Sigmoid colon (tissue), 7 donors: ENCODE data around the gene SLC12A9. TPM values are rescaled to one million over a fixed set of nuclear protein-coding genes. Genes with fewer than 3 reads are reported as not detected.

Experiments
- DNase-seq: peaks from one replicate; pipeline ENCODE4 v3.0.0-alpha.2; 2019
- H3K27ac ChIP-seq, 4 donors: fragments of 200-600 bp; sonication (generic); one replicate each; pipeline ENCODE4 v1.5.1; 2016 to 2019; ENCODE audit warnings: mild to moderate bottlenecking in 1 of 4
- H3K27me3 ChIP-seq, 3 donors: fragments of 200-600 bp; sonication (generic); one replicate each; pipeline ENCODE4 v1.5.1; 2019; ENCODE audit warnings: mild to moderate bottlenecking in 1 of 3
- H3K36me3 ChIP-seq, 4 donors: fragments of 200-600 bp; sonication (generic); one replicate each; pipeline ENCODE4 v1.5.1; 2016 to 2019
- H3K4me1 ChIP-seq, 4 donors: fragments of 200-600 bp; sonication (generic); one replicate each; pipeline ENCODE4 v1.5.1; 2017 to 2019
- H3K4me3 ChIP-seq, 4 donors: fragments of 200-600 bp; sonication (generic); one replicate each; pipeline ENCODE4 v1.5.1; 2017 to 2019; ENCODE audit warnings: mild to moderate bottlenecking in 2 of 4, moderate library complexity in 1 of 4
- H3K9me3 ChIP-seq, 4 donors: fragments of 200-600 bp in 3 of 4; sonication (generic) in 3 of 4; one replicate each; pipeline versions ENCODE4 v1.5.1 to v1.6.1; 2013 to 2019
- CTCF ChIP-seq, 4 experiments: fragments of 450-650 bp in 3 of 4; fragments of 200-600 bp in 1 of 4; IDR thresholded peaks; one replicate each; pipeline ENCODE4 v1.5.1; 2016 to 2019; ENCODE audit warnings: antibody characterized with exemption in 4 of 4, mild to moderate bottlenecking in 3 of 4, moderate library complexity in 2 of 4
- EP300 ChIP-seq, 4 donors: sonication (generic); formaldehyde crosslinking; IDR thresholded peaks; one replicate each; pipeline ENCODE4 v1.6.1; 2017; ENCODE audit warnings: antibody characterized with exemption in 4 of 4
- POLR2A ChIP-seq, 2 donors: fragments of 450-650 bp; IDR thresholded peaks; one replicate each; pipeline ENCODE4 v1.6.1; 2016; ENCODE audit warnings: antibody characterized with exemption in 2 of 2, mild to moderate bottlenecking in 2 of 2, moderate library complexity in 2 of 2
- POLR2AphosphoS5 ChIP-seq, 4 donors: sonication (generic); formaldehyde crosslinking; IDR thresholded peaks; one replicate each; pipeline ENCODE4 v1.6.1; 2017; ENCODE audit warnings: antibody characterized with exemption in 4 of 4
- WGBS, 2 donors: extraction: QIAGEN DNeasy Blood & Tissue Kit; methylation state at CpG; one replicate each; pipeline ENCODE4 v1.1.7; 2013; 5-methylcytosine and 5-hydroxymethylcytosine counted together
- intact Hi-C: fragments of 100-400 bp; cut with DNase I; formaldehyde crosslinking; loops from one replicate; pipeline ENCODE4 v1.15.1; 2023
- polyA plus RNA-seq, 3 donors: library from polyadenylated mRNA; stranded (reverse); fragments of 200-250 nt; gene quantifications; one replicate each; pipeline ENCODE4 v1.2.3, GENCODE V29; 2013
- total RNA-seq, 4 donors: library from RNA; depleted of rRNA; stranded (reverse); fragments of >200 nt; gene quantifications; one replicate each; pipeline ENCODE4 v1.1.0, GENCODE V29; 2016
- donor health status: healthy with polysubstance abuse.
- donor health status: Bipolar disorder and iron deficiency.
- donor health status: healthy.

SLC12A9 gene
- total and polyA plus RNA-seq, 7 donors = 2.5 to 34.2 (median 12.1) TPM

- H3K27me3 ChIP-seq = no peaks in the 10 kb centered on the region
- intact Hi-C loops = no loop called here
- TF ChIP-seq CTCF (IDR thresholded peaks at IDR 0.05) (no peak), POLR2AphosphoS5 (IDR thresholded peaks at IDR 0.05) (peak in 2 of 4 donors; percentile 28 to 55)
- peaks cover 0 to 34% (median 27%) of the 10 kb centered on the region in 4 donors for H3K4me1 ChIP-seq
- WGBS, 2 donors = 27 to 51% methylated on average over 20 of the region's 20 CpGs
- H3K36me3 ChIP-seq = no peaks in the 10 kb centered on the region
- DNase-seq = no peak
- peak overlapping the region; percentile 85 to 92 (median 88) for H3K27ac ChIP-seq
- H3K9me3 ChIP-seq = no peaks in the 10 kb centered on the region
- H3K4me3 ChIP-seq = no peak overlapping the region
Measured at GRCh38 chr7:100829150-100829716, 23.3 kb upstream of the SLC12A9 start.

- intact Hi-C loops = no loop called here
- 77 to 82% methylated on average over 4 of the region's 4 CpGs for WGBS, 2 donors
- no peak for DNase-seq
- no peaks in the 10 kb centered on the region for H3K36me3 ChIP-seq
- TF ChIP-seq CTCF (IDR thresholded peaks at IDR 0.05) (no peak), POLR2AphosphoS5 (IDR thresholded peaks at IDR 0.05) (no peak), EP300 (IDR thresholded peaks at IDR 0.05) (no peak), POLR2A (IDR thresholded peaks at IDR 0.05) (no peak)
- no peak overlapping the region for H3K27ac ChIP-seq
- no peaks in the 10 kb centered on the region for H3K27me3 ChIP-seq
- no peaks in the 10 kb centered on the region for H3K9me3 ChIP-seq
- H3K4me1 ChIP-seq = peaks cover 0 to 22% (median 15%) of the 10 kb centered on the region in 4 donors
- H3K4me3 ChIP-seq = no peak overlapping the region
Measured at GRCh38 chr7:100830396-100830795, 22.1 kb upstream of the SLC12A9 start.

- peaks cover 0 to 22% (median 13%) of the 10 kb centered on the region in 4 donors for H3K4me1 ChIP-seq
- no peaks in the 10 kb centered on the region for H3K27me3 ChIP-seq
- no peaks in the 10 kb centered on the region for H3K36me3 ChIP-seq
- no peaks in the 10 kb centered on the region for H3K9me3 ChIP-seq
- TF ChIP-seq POLR2A (IDR thresholded peaks at IDR 0.05) = no peak
- TF ChIP-seq CTCF (IDR thresholded peaks at IDR 0.05) = no peak
- no peak for TF ChIP-seq EP300 (IDR thresholded peaks at IDR 0.05)
- TF ChIP-seq POLR2AphosphoS5 (IDR thresholded peaks at IDR 0.05) = no peak
- intact Hi-C loops = no loop called here
- WGBS, 2 donors = 48 to 85% methylated on average over 5 of the region's 5 CpGs
- H3K27ac ChIP-seq = no peak overlapping the region
- H3K4me3 ChIP-seq = no peak overlapping the region
- no peak for DNase-seq
Measured at GRCh38 chr7:100832281-100832633, 20.3 kb upstream of the SLC12A9 start.

- Histone ChIP-seq H3K36me3 (no peaks in the 10 kb centered on the region), H3K27ac (peak overlapping the region; percentile 72 to 88 (median 81)), H3K27me3 (no peaks in the 10 kb centered on the region), H3K9me3 (no peaks in the 10 kb centered on the region), H3K4me3 (peak overlapping the region in 2 of 4 donors; percentile 36 to 45), H3K4me1 (peaks cover 0 to 16% (median 8%) of the 10 kb centered on the region in 4 donors)
- intact Hi-C loops = no loop called here
- peak in 1 of 4 donors; percentile 9 for TF ChIP-seq POLR2AphosphoS5 (IDR thresholded peaks at IDR 0.05)
- no peak for TF ChIP-seq POLR2A (IDR thresholded peaks at IDR 0.05)
- DNase-seq = no peak
- whole genome bisulfite sequencing, 2 donors = 13 to 39% methylated on average over 17 of the region's 17 CpGs
Measured at GRCh38 chr7:100835903-100836811, 16.4 kb upstream of the SLC12A9 start.

GRCh38 chr7:100836812-100837098 is 15.8 kb upstream of the SLC12A9 start:
- no peak for TF ChIP-seq CTCF (IDR thresholded peaks at IDR 0.05)
- no peak for TF ChIP-seq EP300 (IDR thresholded peaks at IDR 0.05)
- TF ChIP-seq POLR2AphosphoS5 (IDR thresholded peaks at IDR 0.05) = no peak
- no peak for TF ChIP-seq POLR2A (IDR thresholded peaks at IDR 0.05)
- Histone ChIP-seq H3K9me3 (no peaks in the 10 kb centered on the region), H3K36me3 (no peaks in the 10 kb centered on the region), H3K4me1 (peaks cover 0 to 16% (median 8%) of the 10 kb centered on the region in 4 donors), H3K27ac (peak overlapping the region; percentile 72 to 88 (median 81)), H3K4me3 (peak overlapping the region in 3 of 4 donors; percentile 36 to 45 (median 42)), H3K27me3 (no peaks in the 10 kb centered on the region)
- intact Hi-C loops = no loop called here
- no peak for DNase-seq
- WGBS, 2 donors = 15 to 44% methylated on average over 6 of the region's 6 CpGs
